GM23248 (cell line): ENCODE results near the gene CCNY. TPM values are rescaled to one million over a fixed set of nuclear protein-coding genes. Genes with fewer than 3 reads are reported as not detected.

Experiments used
- DNase-seq: peaks from one replicate; pipeline ENCODE4 v3.0.0-alpha.2; 2015
- H2AFZ ChIP-seq: fragments of 200-600 bp; sonication (generic); 2 replicates; pipeline ENCODE4 v1.6.1; 2016; ENCODE audit warnings: antibody characterized with exemption
- H3F3A ChIP-seq: fragments of 200-600 bp; sonication (generic); 2 replicates; pipeline ENCODE4 v1.6.1; 2016; ENCODE audit warnings: mild to moderate bottlenecking, antibody characterized with exemption, mixed run types; ENCODE audit not compliant: insufficient read depth
- H3K27ac ChIP-seq: fragments of 200-600 bp; sonication (generic); 2 replicates; pipeline ENCODE4 v1.5.1; 2016; ENCODE audit warnings: mild to moderate bottlenecking
- H3K27me3 ChIP-seq: fragments of 200-600 bp; sonication (generic); replicated peaks from 2 replicates; pipeline ENCODE4 v1.6.1; 2016; ENCODE audit warnings: mild to moderate bottlenecking; ENCODE audit not compliant: insufficient read depth
- H3K36me3 ChIP-seq: fragments of 200-600 bp; sonication (generic); 2 replicates; pipeline ENCODE4 v1.6.1; 2016; ENCODE audit warnings: low read depth, mild to moderate bottlenecking
- H3K4me1 ChIP-seq: fragments of 200-600 bp; sonication (generic); 2 replicates; pipeline ENCODE4 v1.6.1; 2016; ENCODE audit warnings: mild to moderate bottlenecking; ENCODE audit not compliant: insufficient read depth
- H3K4me2 ChIP-seq: fragments of 200-600 bp; sonication (generic); one replicate; pipeline ENCODE4 v1.6.1; 2016; ENCODE audit warnings: mild to moderate bottlenecking; ENCODE audit not compliant: unreplicated experiment
- H3K4me3 ChIP-seq: fragments of 200-600 bp; sonication (generic); 2 replicates; pipeline ENCODE4 v1.5.1; 2016; ENCODE audit warnings: mild to moderate bottlenecking
- H3K79me2 ChIP-seq: fragments of 200-600 bp; sonication (generic); 2 replicates; pipeline ENCODE4 v1.6.1; 2016; ENCODE audit warnings: mild to moderate bottlenecking; ENCODE audit not compliant: insufficient read depth
- H3K9ac ChIP-seq: fragments of 200-600 bp; sonication (generic); 2 replicates; pipeline ENCODE4 v1.6.1; 2016; ENCODE audit warnings: mild to moderate bottlenecking
- H3K9me2 ChIP-seq: fragments of 200-600 bp; sonication (generic); 2 replicates; pipeline ENCODE4 v1.6.1; 2016; ENCODE audit warnings: mixed run types, mild to moderate bottlenecking, moderate library complexity; ENCODE audit not compliant: insufficient read depth
- H3K9me3 ChIP-seq: fragments of 200-600 bp; sonication (generic); one replicate; pipeline ENCODE4 v1.6.1; 2017; ENCODE audit warnings: low read depth
- H4K20me1 ChIP-seq: fragments of 200-600 bp; sonication (generic); 2 replicates; pipeline ENCODE4 v1.6.0; 2016; ENCODE audit not compliant: insufficient read depth
- EZH2 ChIP-seq: fragments of 200-600 bp; sonication (generic); IDR thresholded peaks from 2 replicates; pipeline ENCODE4 v1.6.1; 2018; ENCODE audit warnings: antibody characterized with exemption, mild to moderate bottlenecking; ENCODE audit not compliant: insufficient read depth, poor library complexity, severe bottlenecking
- EZH2phosphoT487 ChIP-seq: fragments of 200-600 bp; sonication (generic); IDR thresholded peaks from 2 replicates; pipeline ENCODE4 v1.6.1; 2018; ENCODE audit warnings: antibody characterized with exemption, moderate library complexity, mild to moderate bottlenecking, low read depth; ENCODE audit not compliant: insufficient read depth
- WGBS, 2 experiments: methylation state at CpG; one replicate each; pipeline ENCODE4 v1.1.6; 2015 to 2017; ENCODE audit warnings: low lambda C conversion rate in 2 of 2, low coverage in 1 of 2; ENCODE audit errors: missing lambda C conversion rate in 2 of 2; 5-methylcytosine and 5-hydroxymethylcytosine counted together
- in situ Hi-C: fragments of 300-500 bp; cut with MboI; formaldehyde crosslinking; loops from 2 replicates; pipeline ENCODE4 v1.15.0; 2020
- polyA plus RNA-seq: library from polyadenylated mRNA; unstranded; fragments of >200 nt; fragmentation: Nextera tagmentation; extraction: Ambion mirVana; gene quantifications from 2 replicates; pipeline ENCODE4 v1.2.1, GENCODE V29; 2016
- total RNA-seq: library from RNA; depleted of rRNA; stranded (reverse); fragments of >200 nt; shearing (Covaris generic); gene quantifications from 2 replicates; pipeline ENCODE4 v1.2.3, GENCODE V29; 2014

The CCNY gene
- total and polyA plus RNA-seq, 2 experiments from 2014 or later = 12.8 to 70.4 TPM

- Histone ChIP-seq H3K27me3 (no peaks in the 10 kb centered on the region), H3K9me2 (no peaks in the 10 kb centered on the region), H3K4me1 (no peaks in the 10 kb centered on the region), H3K36me3 (peaks cover 6% of the 10 kb centered on the region; the same call in 1 of the 2 replicates), H2AFZ (no peak overlapping the region), H4K20me1 (no peaks in the 10 kb centered on the region), H3K79me2 (peaks cover 63% of the 10 kb centered on the region), H3K27ac (no peak overlapping the region), H3K9ac (no peak overlapping the region), H3K9me3 (no peaks in the 10 kb centered on the region), H3K4me2 (no peak overlapping the region), H3K4me3 (no peak overlapping the region), H3F3A (no peaks in the 10 kb centered on the region)
- no peak for DNase-seq
- WGBS, 2 experiments = 94 to 96% methylated on average over 2 of the region's 2 CpGs
- in situ Hi-C loops = no loop called here
- TF ChIP-seq EZH2phosphoT487 (no peak), EZH2 (no peak)
Observed at GRCh38 chr10:35481413-35481812, 145.1 kb downstream of the CCNY start.

GRCh38 chr10:35486297-35486990 lies 150.1 kb downstream of the CCNY start:
- Histone ChIP-seq H3K9me3 (no peaks in the 10 kb centered on the region), H3K79me2 (peaks cover 80% of the 10 kb centered on the region), H2AFZ (no peak overlapping the region), H3K9me2 (no peaks in the 10 kb centered on the region), H3K27ac (no peak overlapping the region), H3K36me3 (peaks cover 6% of the 10 kb centered on the region; the same call in 1 of the 2 replicates), H3K4me3 (no peak overlapping the region), H3K9ac (no peak overlapping the region), H3F3A (no peaks in the 10 kb centered on the region), H4K20me1 (no peaks in the 10 kb centered on the region), H3K4me1 (peaks cover 6% of the 10 kb centered on the region; the same call in 1 of the 2 replicates), H3K27me3 (no peaks in the 10 kb centered on the region), H3K4me2 (no peak overlapping the region)
- in situ Hi-C loops = no loop called here
- WGBS, 2 experiments = 98% methylated on average over 5 of the region's 5 CpGs
- no peak for DNase-seq
- TF ChIP-seq EZH2phosphoT487 (no peak), EZH2 (no peak)

- no peaks in the 10 kb centered on the region for H3K9me2 ChIP-seq
- H3K27ac ChIP-seq = no peak overlapping the region
- H3K27me3 ChIP-seq = no peaks in the 10 kb centered on the region
- no peak for TF ChIP-seq EZH2
- TF ChIP-seq EZH2phosphoT487 = no peak
- H3K36me3 ChIP-seq = peaks cover 6% of the 10 kb centered on the region; the same call in 1 of the 2 replicates
- H3K4me3 ChIP-seq = no peak overlapping the region
- WGBS, 2 experiments = 43 to 46% methylated on average over 5 of the region's 5 CpGs
- no peak overlapping the region for H3K9ac ChIP-seq
- H3K4me2 ChIP-seq = no peak overlapping the region
- H3F3A ChIP-seq = no peaks in the 10 kb centered on the region
- in situ Hi-C loops = no loop called here
- H4K20me1 ChIP-seq = no peaks in the 10 kb centered on the region
- H3K4me1 ChIP-seq = peaks cover 6% of the 10 kb centered on the region; the same call in 1 of the 2 replicates
- DNase-seq = peak; percentile 17
- H2AFZ ChIP-seq = no peak overlapping the region
- no peaks in the 10 kb centered on the region for H3K9me3 ChIP-seq
- H3K79me2 ChIP-seq = peaks cover 77% of the 10 kb centered on the region
Observed at GRCh38 chr10:35487336-35488034, 151.2 kb downstream of the CCNY start.

- no peak for DNase-seq
- Histone ChIP-seq H3K9me3 (no peaks in the 10 kb centered on the region), H3K36me3 (peaks cover 6% of the 10 kb centered on the region; the same call in 1 of the 2 replicates), H3K9me2 (no peaks in the 10 kb centered on the region), H3F3A (no peaks in the 10 kb centered on the region), H4K20me1 (no peaks in the 10 kb centered on the region), H2AFZ (no peak overlapping the region), H3K4me2 (no peak overlapping the region), H3K4me1 (peaks cover 6% of the 10 kb centered on the region; the same call in 1 of the 2 replicates), H3K9ac (no peak overlapping the region), H3K79me2 (peaks cover 77% of the 10 kb centered on the region), H3K27ac (no peak overlapping the region), H3K27me3 (no peaks in the 10 kb centered on the region), H3K4me3 (no peak overlapping the region)
- 56 to 62% methylated on average over 9 of the region's 9 CpGs for WGBS, 2 experiments
- in situ Hi-C loops = no loop called here
- TF ChIP-seq EZH2phosphoT487 = no peak
- TF ChIP-seq EZH2 = no peak
Observed at GRCh38 chr10:35488228-35488627, 151.9 kb downstream of the CCNY start.
